Measurements from ENCODE around the gene NCK1.

- TF ChIP-seq REST (IDR thresholded peaks at IDR 0.05; ENCODE audit: insufficient read depth in 1 of 2, low read depth in 2 of 2, low read length in 2 of 2) = no peak
- no peak for TF ChIP-seq POLR2AphosphoS5 (IDR thresholded peaks at IDR 0.05; ENCODE audit: low read depth, low read length)
- TF ChIP-seq TAF1 (IDR thresholded peaks at IDR 0.05; ENCODE audit: borderline replicate concordance, insufficient read depth, low read length) = no peak
- TF ChIP-seq FOXP2 (optimal IDR thresholded peaks at IDR 0.05; ENCODE audit: borderline replicate concordance, extremely low read depth, extremely low read length, insufficient read depth) = no peak
Measured at GRCh38 chr3:136949708-136950107, 87.7 kb downstream of the NCK1 start.
